Osteocyte (in vitro differentiated cells): ENCODE measurements around the gene ALDH4A1. TPM values are rescaled to one million over a fixed set of nuclear protein-coding genes. Genes with fewer than 3 reads are reported as not detected.

Experiments used
- DNase-seq: peaks from one replicate; pipeline ENCODE4 v3.0.0; 2021; ENCODE audit warnings: mixed read lengths; ENCODE audit not compliant: unreplicated experiment; ENCODE audit errors: extremely low spot score
- H3K27ac Mint-ChIP-seq: one replicate; pipeline ENCODE4 v1.8.0; 2021; ENCODE audit warnings: mild to moderate bottlenecking, mixed read lengths; ENCODE audit not compliant: unreplicated experiment
- H3K27me3 Mint-ChIP-seq: one replicate; pipeline ENCODE4 v1.8.0; 2021; ENCODE audit warnings: mixed read lengths; ENCODE audit not compliant: unreplicated experiment
- H3K36me3 Mint-ChIP-seq: one replicate; pipeline ENCODE4 v1.8.0; 2021; ENCODE audit warnings: mixed read lengths; ENCODE audit not compliant: unreplicated experiment
- H3K4me1 Mint-ChIP-seq: one replicate; pipeline ENCODE4 v1.8.0; 2021; ENCODE audit warnings: mixed read lengths; ENCODE audit not compliant: unreplicated experiment
- H3K4me3 Mint-ChIP-seq: one replicate; pipeline ENCODE4 v1.8.0; 2021; ENCODE audit warnings: mild to moderate bottlenecking, moderate library complexity, mixed read lengths; ENCODE audit not compliant: unreplicated experiment
- H3K9me3 Mint-ChIP-seq: one replicate; pipeline ENCODE4 v1.8.0; 2021; ENCODE audit warnings: mixed read lengths; ENCODE audit not compliant: unreplicated experiment
- total RNA-seq: library from RNA; stranded (reverse); gene quantifications from 2 replicates; pipeline ENCODE4 v1.2.1, GENCODE V29; 2021
- TF ChIP-seq, protein P1 (sequence below): fragments of 200-600 bp; sonication (generic); IDR thresholded peaks from 2 replicates; pipeline ENCODE4 v1.5.0; 2021; ENCODE audit warnings: antibody characterized with exemption, mild to moderate bottlenecking, moderate library complexity

ALDH4A1 gene
- total RNA-seq, 1 donor from 2014 or later = 13.8 TPM

DNA sequence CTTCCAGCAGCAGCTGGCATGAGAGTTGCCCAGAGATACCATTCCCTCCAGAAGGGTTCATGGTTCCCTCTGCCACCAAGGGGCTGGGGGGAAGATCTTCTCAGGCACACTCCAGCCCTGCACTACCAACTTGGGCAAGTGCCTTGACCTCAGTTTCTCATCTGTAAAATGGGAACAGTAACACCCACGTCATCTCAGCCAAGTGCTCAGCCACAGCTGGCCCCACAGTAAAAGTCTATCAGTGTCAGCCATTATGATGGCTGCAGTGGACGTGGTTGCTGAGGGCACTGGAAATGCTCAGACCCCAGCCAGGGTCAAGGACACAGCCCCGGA lies 26.6 kb downstream of the ALDH4A1 start:
- H3K27ac Mint-ChIP-seq = no peak overlapping the region

DNA sequence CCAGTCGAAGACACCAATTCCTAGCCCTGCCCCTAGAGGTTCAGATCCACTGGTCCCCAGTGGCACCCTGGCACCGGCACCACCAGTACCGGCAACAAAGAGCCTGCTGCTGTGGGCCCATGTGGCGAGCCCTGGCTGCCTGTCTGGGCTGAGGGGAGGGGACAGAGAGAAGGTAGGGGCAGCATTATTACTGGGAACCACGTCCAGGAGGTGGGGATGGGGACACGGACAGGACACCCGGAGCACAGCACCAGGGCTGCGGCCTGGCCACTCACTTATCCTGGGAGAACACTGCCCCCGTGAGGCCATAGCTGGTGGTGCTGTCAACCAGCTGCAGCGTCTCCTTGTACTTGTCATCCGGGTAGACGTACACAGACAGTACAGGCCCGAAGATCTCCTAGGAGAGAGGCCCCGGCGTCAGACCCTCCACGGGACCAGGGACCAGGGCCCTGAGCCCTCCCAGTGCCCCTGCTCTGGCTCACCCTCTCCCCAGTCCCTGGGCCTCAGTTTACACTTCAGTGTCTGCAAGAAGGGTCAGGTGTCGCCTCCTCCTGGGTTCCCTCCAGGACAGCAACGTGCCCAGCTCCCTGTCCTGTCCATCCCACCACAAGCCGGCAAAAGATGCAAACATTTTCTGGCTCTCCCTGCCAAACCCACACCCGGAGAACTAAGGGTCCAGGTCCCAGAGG lies 27.1 kb downstream of the ALDH4A1 start:
- DNase-seq = peak; percentile 94
- no peaks in the 10 kb centered on the region for H3K9me3 Mint-ChIP-seq
- H3K4me3 Mint-ChIP-seq = no peak overlapping the region
- no peaks in the 10 kb centered on the region for H3K4me1 Mint-ChIP-seq
- no peaks in the 10 kb centered on the region for H3K27me3 Mint-ChIP-seq
- H3K27ac Mint-ChIP-seq = no peak overlapping the region
- TF ChIP-seq, protein P1, sequence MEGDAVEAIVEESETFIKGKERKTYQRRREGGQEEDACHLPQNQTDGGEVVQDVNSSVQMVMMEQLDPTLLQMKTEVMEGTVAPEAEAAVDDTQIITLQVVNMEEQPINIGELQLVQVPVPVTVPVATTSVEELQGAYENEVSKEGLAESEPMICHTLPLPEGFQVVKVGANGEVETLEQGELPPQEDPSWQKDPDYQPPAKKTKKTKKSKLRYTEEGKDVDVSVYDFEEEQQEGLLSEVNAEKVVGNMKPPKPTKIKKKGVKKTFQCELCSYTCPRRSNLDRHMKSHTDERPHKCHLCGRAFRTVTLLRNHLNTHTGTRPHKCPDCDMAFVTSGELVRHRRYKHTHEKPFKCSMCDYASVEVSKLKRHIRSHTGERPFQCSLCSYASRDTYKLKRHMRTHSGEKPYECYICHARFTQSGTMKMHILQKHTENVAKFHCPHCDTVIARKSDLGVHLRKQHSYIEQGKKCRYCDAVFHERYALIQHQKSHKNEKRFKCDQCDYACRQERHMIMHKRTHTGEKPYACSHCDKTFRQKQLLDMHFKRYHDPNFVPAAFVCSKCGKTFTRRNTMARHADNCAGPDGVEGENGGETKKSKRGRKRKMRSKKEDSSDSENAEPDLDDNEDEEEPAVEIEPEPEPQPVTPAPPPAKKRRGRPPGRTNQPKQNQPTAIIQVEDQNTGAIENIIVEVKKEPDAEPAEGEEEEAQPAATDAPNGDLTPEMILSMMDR = peak; percentile 89
- H3K36me3 Mint-ChIP-seq = no peaks in the 10 kb centered on the region

More for the DNA sequence above, 26.6 kb downstream of the ALDH4A1 start:
- H3K36me3 Mint-ChIP-seq = no peaks in the 10 kb centered on the region
- H3K27me3 Mint-ChIP-seq = no peaks in the 10 kb centered on the region
- TF ChIP-seq, protein P1 = no peak
- H3K4me1 Mint-ChIP-seq = no peaks in the 10 kb centered on the region
- H3K4me3 Mint-ChIP-seq = no peak overlapping the region
- no peaks in the 10 kb centered on the region for H3K9me3 Mint-ChIP-seq
- no peak for DNase-seq

DNA sequence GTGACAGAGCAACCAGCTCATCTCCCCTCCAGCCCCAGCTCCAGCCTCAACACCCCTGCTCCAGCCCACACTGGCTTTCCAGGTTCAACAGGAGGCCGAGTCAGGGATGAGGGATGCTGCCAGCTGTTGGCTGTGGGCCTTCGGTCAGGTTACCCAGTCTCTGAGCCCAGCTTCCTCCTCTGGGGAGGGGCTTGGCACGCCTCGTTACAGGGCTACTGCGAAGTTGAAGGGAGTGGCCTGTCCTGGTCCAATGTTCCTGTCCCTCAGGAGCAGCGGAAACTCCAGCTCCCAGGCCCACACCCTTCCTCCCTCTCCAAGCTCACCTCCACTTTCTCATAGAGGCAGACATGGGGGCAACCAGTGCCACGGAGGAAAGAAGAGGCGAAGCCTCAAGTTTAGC lies 27.8 kb downstream of the ALDH4A1 start:
- TF ChIP-seq, protein P1 = no peak
- Mint-ChIP-seq H3K9me3 (no peaks in the 10 kb centered on the region), H3K27ac (no peak overlapping the region), H3K27me3 (no peaks in the 10 kb centered on the region), H3K4me3 (no peak overlapping the region), H3K4me1 (no peaks in the 10 kb centered on the region), H3K36me3 (no peaks in the 10 kb centered on the region)
- no peak for DNase-seq

DNA sequence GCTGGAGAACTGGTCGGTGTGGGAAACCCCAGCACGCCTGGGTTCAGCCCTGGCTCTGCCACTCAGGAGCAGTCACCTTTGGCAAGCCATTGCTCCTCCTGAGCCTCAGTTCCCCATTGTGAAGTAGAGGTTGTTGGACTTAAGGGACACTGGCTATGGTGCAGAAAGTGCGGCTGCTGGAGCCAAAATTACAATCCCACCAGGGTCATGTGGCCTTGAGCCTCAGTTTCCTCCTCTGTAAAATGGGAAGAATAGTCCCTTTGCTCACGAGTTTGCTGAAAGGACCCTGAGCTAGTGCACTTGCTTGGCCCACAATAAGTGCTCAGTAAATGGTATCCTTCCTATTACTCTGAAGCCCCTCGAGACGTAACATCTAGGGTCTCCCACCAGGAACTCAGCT lies 28.3 kb downstream of the ALDH4A1 start:
- Mint-ChIP-seq H3K27ac (no peak overlapping the region), H3K4me1 (no peaks in the 10 kb centered on the region), H3K9me3 (no peaks in the 10 kb centered on the region), H3K4me3 (no peak overlapping the region), H3K27me3 (no peaks in the 10 kb centered on the region), H3K36me3 (no peaks in the 10 kb centered on the region)
- TF ChIP-seq, protein P1 = no peak
- DNase-seq = no peak

DNA sequence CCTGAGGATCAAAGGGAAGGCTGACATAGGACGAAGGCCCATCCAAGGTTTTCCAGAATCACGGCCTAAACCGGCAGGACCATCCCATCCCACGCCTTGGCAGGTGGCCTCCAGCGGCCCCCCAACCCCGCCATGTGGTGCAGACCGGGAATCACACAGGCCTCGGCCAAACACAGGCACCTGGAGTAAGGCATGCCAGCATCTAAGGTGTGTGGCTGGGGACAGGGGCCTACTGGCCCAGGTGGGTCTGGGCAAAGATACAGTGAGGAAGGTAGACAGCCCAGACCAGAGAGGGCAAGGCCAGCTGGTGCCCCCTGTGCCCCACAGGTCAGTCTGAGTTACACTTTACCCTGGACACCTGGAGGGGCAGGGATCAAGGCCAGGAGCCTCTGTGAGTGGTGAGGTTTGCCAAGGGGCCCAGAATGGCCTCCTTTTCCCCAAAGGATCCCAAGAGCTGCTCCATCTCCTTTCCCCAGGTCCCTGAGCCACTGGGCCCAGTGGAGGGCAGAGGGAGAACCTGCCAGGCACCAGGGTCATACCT lies 30.2 kb downstream of the ALDH4A1 start:
- no peak for DNase-seq
- Mint-ChIP-seq H3K4me1 (no peaks in the 10 kb centered on the region), H3K9me3 (no peaks in the 10 kb centered on the region), H3K4me3 (no peak overlapping the region), H3K27me3 (peaks cover 2% of the 10 kb centered on the region), H3K27ac (no peak overlapping the region), H3K36me3 (no peaks in the 10 kb centered on the region)
- TF ChIP-seq, protein P1 = no peak
